ENCODE data around the gene UFSP2.

Gene UFSP2

DNA sequence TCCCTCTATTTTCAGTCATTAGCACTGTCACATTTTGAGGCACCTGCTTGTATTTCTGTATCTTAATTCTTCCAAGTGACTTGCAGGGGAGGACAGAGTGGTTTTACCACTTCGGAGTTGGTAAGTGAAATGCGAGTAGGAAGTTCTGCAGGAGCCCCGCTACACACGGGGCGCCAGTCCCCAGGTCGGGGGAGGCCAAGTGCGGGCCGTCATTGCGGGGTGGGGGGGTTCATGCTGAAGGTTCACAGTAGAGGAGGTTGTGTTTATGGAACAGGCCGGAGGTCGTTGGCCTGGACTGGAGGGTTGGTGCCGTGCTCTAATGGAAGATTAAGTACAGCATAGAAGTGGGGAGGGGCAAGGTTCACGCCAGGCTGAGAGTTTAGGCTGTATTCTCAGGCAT, 74.1 kb downstream of the UFSP2 start:
- DNase-seq, result no peak
